Head of caudate nucleus (tissue), 42 donors: ENCODE data around the gene TRERF1.
"Not testable (repeated sequence)": the region's sequence is repeated elsewhere in the genome, so short reads cannot be mapped to it uniquely, and the experiment has no call there.

Experiments
- DNase-seq, 42 donors: peaks; one replicate each; pipeline versions ENCODE4 v3.0.0 to v3.0.0-alpha.2; 2020 to 2021; ENCODE audit warnings: mixed read lengths in 7 of 42
- intact Hi-C: fragments of 100-400 bp; cut with DNase I; formaldehyde crosslinking; loops from one replicate; pipeline ENCODE4 v1.15.0; 2022

TRERF1 gene

GRCh38 chr6:42451333-42452170 lies at the start of gene TRERF1:
Gene TRERF1 (minus strand): TSS chr6:42451926. CDS start chr6:42269590, 182,336 bp downstream.
- intact Hi-C loops: no loop called here
- DNase-seq: peak; percentile 26 to 88 (median 68)

- no peak for DNase-seq
- intact Hi-C loops: no loop called here
These were observed 46.9 kb upstream of the TRERF1 start for GRCh38 chr6:42498473-42499128.

GRCh38 chr6:42493914-42494539 lies 42.3 kb upstream of the TRERF1 start:
- intact Hi-C loops: no loop called here
- DNase-seq: peak in 14 of 42 donors; percentile 1 to 58 (median 9)

GRCh38 chr6:42488129-42488528 lies 36.4 kb upstream of the TRERF1 start:
- DNase-seq: no peak
- intact Hi-C loops: no loop called here

- intact Hi-C loops: no loop called here
- DNase-seq: no peak
These were observed 32.5 kb upstream of the TRERF1 start for GRCh38 chr6:42484261-42484660.

GRCh38 chr6:42482174-42482573 lies 30.4 kb upstream of the TRERF1 start:
- intact Hi-C loops: no loop called here
- no peak for DNase-seq

GRCh38 chr6:42471714-42472113 lies 20.0 kb upstream of the TRERF1 start:
- no peak for DNase-seq
- intact Hi-C loops: no loop called here

- intact Hi-C loops: no loop called here
- no peak for DNase-seq
These were observed 19.4 kb upstream of the TRERF1 start for GRCh38 chr6:42471142-42471541.

GRCh38 chr6:42468273-42468672 lies 16.5 kb upstream of the TRERF1 start:
- intact Hi-C loops: no loop called here
- DNase-seq: no peak

- no peak for DNase-seq
- intact Hi-C loops: no loop called here
These were observed 15.9 kb upstream of the TRERF1 start for GRCh38 chr6:42467651-42468050.

GRCh38 chr6:42466470-42466869 lies 14.7 kb upstream of the TRERF1 start:
- DNase-seq, intact Hi-C loops: not testable (repeated sequence)

- intact Hi-C loops: no loop called here
- DNase-seq: no peak
These were observed 10.8 kb upstream of the TRERF1 start for GRCh38 chr6:42462474-42462972.

GRCh38 chr6:42460883-42461282 lies 9.2 kb upstream of the TRERF1 start:
- intact Hi-C loops: no loop called here
- no peak for DNase-seq

- no peak for DNase-seq
- intact Hi-C loops: no loop called here
These were observed 8.2 kb upstream of the TRERF1 start for GRCh38 chr6:42459888-42460287.

GRCh38 chr6:42454428-42454791 lies 2.7 kb upstream of the TRERF1 start:
- intact Hi-C loops: no loop called here
- no peak for DNase-seq

GRCh38 chr6:42453654-42454427 lies 2.1 kb upstream of the TRERF1 start:
- intact Hi-C loops: no loop called here
- DNase-seq: peak in 8 of 42 donors; percentile 8 to 58 (median 26)

GRCh38 chr6:42453031-42453653 lies 1.4 kb upstream of the TRERF1 start:
- intact Hi-C loops: no loop called here
- DNase-seq: peak; percentile 40 to 94 (median 84)

- intact Hi-C loops: no loop called here
- peak in 38 of 42 donors; percentile 23 to 73 (median 54) for DNase-seq
These were observed 675 bp upstream of the TRERF1 start for GRCh38 chr6:42452171-42453030.
